CD4-positive, alpha-beta T cell treated with Interleukin-2 at 100 ng/mL for 4 hours (primary cell): ENCODE data around the gene MAGI2.

Experiments used
- DNase-seq: peaks from one replicate; pipeline ENCODE4 v3.0.0-alpha.2; 2020; ENCODE audit warnings: low spot score

MAGI2 gene

DNA sequence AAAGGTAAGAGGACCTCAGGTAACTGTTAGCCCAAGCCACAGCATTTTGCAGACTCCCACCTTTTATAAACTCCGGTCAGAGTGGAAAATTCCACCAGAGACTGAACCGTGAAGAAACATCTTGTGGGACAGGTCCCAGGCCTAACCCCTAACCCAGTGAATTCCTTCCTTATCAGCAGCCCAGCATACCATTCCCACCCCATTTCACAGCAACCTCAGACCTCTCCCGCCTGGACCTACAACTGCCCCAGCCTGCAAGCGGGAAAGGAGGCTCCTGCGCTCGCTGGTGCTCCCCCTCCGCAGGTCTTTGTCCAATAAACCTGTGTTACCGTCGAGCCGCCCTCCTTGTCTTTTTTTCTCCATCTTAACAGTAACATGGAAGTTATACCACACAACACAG, 736.6 kb downstream of the MAGI2 start:
- no peak for DNase-seq

GRCh38 chr7:78714356-78714755, 739.1 kb downstream of the MAGI2 start:
- DNase-seq = no peak

- no peak for DNase-seq
Measured at GRCh38 chr7:78712111-78712510, 741.4 kb downstream of the MAGI2 start.

GRCh38 chr7:78709658-78710057, 743.8 kb downstream of the MAGI2 start:
- no peak for DNase-seq

GRCh38 chr7:78704504-78704903, 749.0 kb downstream of the MAGI2 start:
- DNase-seq = no peak

- no peak for DNase-seq
Measured at GRCh38 chr7:78703391-78703790, 750.1 kb downstream of the MAGI2 start.

DNA sequence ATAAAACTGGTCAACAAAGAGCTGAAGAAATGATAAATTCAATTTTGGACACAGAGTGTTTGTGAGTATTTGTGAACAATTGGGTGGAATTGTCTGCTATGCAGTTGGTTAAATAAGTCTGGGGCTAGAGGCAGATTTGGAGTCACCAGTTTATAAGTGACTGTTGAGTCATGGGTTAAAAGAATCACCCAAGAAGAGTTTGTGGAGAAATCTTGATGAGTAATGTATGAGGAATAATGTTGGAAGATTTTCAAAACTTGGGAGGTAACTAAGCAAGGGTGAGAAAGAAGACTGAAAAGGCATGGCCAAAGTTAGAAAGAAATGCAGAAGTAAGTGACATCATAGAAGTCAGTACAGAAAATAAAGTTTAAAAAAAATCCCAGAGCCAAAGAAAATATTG, 750.7 kb downstream of the MAGI2 start:
- no peak for DNase-seq

GRCh38 chr7:78695826-78696225, 757.6 kb downstream of the MAGI2 start:
- DNase-seq = no peak

DNA sequence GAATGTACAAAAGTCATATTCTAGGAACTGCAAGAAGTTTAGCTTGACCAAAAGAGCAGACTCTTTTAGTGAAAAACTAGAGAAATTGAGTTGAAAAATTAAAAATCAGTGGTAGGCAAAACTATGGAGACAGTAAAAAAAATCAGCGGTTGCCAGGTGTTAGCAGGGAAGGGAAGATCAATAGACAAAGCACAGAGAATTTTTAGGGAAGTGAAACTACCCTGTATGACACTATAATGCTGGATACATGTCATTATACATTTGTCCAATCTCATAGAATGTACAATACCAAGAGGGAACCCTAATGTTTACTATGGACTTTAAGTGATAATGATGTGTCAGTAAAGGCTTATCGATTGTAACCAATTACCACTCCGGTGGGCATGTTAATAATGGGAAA, 761.9 kb downstream of the MAGI2 start:
- DNase-seq = no peak

DNA sequence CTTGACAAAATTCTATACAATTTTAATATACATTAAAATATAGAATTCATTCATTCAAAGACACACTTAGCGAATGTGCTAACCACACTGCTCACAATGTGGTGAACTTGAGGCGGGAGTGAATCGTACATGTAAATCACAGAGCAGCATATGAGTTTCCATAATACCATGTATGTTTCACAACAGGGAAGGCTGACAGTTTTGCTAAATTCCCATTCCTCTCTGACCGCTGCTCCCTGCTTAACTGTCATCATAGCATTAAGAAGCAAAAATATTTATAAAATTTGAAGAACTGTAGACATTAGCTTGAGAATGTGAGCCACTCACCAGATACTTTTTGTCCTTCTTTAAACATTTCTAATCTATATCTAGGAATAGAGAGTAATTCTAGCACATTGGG, 763.3 kb downstream of the MAGI2 start:
- no peak for DNase-seq

GRCh38 chr7:78688376-78688775, 765.1 kb downstream of the MAGI2 start:
- DNase-seq = no peak

- DNase-seq = no peak
Measured at GRCh38 chr7:78686189-78686588, 767.3 kb downstream of the MAGI2 start.

- DNase-seq = no peak
Measured at GRCh38 chr7:78684201-78684600, 769.3 kb downstream of the MAGI2 start.

GRCh38 chr7:78683566-78683965, 769.9 kb downstream of the MAGI2 start:
- DNase-seq = no peak

GRCh38 chr7:78679112-78679876, 774.2 kb downstream of the MAGI2 start:
- no peak for DNase-seq

DNA sequence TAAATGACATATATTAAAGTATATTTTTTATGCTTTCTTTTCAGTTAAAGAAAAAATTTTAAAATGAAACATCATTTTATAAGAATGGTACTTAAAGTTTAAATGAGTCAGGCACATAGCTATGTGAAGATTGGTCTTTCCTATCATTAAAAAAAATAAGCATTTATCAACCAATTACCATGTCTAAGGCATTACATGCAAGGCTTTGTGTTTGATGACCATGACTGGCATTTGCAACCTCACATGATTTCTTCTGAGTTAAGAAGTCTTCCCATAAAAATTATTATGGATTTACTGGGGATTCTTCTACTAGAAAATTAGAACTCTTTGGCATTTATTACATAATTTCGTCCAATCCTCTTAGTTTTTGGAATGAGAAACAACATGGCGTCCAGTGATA, 776.1 kb downstream of the MAGI2 start:
- DNase-seq = no peak

- DNase-seq = no peak
Measured at GRCh38 chr7:78675511-78675910, 778.0 kb downstream of the MAGI2 start.

DNA sequence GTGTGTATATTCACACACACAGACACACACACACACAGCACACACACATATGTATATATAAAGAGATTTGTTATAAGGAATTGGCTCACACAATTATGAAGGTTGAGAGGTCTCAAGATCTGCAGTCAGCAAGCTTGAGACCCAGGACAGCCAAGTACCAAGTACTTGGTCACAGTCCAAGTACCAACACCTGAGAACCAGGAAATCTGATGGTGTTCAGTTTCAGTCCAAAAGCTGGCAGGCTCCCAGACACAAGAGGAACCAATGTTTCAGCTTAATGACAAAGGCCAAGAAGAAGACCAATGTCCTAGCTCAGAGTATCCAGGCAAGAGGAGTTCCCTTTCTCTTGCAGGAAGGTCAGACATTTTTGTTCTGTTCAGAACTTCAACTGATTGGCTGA, 780.2 kb downstream of the MAGI2 start:
- DNase-seq = no peak

- DNase-seq = no peak
Measured at GRCh38 chr7:78662939-78663338, 790.5 kb downstream of the MAGI2 start.

DNA sequence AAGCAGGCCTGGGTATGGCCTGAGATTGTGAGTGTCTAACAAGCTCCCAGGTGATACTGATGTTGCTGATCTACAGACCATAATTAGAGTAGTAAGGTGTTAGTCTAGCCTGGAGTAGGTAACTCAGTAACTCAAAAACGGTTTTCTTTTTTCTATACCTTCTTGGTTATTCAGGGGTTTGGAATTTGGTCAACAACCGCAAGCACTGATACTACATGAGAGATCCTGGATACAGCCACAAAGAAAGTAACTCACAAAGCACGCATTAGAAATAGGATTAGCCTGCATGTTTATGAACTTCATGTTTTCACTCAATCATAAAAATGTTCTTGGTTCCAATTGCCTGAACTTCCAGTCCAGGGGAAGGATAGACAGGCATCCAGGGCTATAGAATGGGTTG, 803.5 kb downstream of the MAGI2 start:
- DNase-seq = no peak

DNA sequence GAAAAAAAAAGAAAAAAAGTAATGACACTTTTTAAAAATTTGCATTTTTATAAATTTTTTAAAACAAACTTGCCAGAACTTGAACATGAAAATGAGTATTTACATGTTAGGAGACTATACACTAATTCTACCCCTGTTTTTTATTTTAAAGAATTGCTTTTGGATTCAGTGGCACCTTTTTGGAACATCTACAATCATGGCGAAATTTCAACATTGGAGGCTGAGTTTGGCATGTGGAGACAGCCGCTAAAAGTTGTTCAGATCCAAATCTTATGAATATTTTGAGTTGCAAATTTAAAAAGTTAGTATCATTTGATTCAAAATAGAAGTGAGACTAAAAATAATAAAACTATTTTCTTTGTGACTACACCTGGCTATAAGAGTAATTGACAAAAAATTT, 804.2 kb downstream of the MAGI2 start:
- no peak for DNase-seq

GRCh38 chr7:78642751-78643150, 810.7 kb downstream of the MAGI2 start:
- DNase-seq = no peak

DNA sequence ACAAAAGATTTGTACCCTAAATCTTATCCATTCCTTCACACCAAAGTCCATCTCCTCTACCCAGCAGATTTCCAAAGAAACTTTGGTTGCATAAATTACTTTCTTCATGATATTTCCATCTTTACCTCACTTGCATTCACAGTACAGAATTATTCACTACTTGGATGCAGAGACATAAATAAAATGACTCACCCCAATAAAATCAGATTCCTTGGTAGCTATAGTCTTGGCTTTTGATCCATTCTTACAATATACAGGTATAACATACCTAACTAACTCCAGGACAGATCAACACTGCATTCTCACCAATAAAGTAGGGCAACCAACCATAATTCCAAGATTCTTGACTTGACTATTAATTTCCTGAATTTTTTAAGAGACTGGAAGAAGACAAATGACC, 815.1 kb downstream of the MAGI2 start:
- no peak for DNase-seq

- DNase-seq = no peak
Measured at GRCh38 chr7:78636727-78637126, 816.7 kb downstream of the MAGI2 start.
